ENCODE results near the gene DZIP1L. TPM values are rescaled to one million over a fixed set of nuclear protein-coding genes. Genes with fewer than 3 reads are reported as not detected.

The DZIP1L gene
- total RNA-seq, 1 experiment from 2014 or later, result 15.3 TPM

DNA sequence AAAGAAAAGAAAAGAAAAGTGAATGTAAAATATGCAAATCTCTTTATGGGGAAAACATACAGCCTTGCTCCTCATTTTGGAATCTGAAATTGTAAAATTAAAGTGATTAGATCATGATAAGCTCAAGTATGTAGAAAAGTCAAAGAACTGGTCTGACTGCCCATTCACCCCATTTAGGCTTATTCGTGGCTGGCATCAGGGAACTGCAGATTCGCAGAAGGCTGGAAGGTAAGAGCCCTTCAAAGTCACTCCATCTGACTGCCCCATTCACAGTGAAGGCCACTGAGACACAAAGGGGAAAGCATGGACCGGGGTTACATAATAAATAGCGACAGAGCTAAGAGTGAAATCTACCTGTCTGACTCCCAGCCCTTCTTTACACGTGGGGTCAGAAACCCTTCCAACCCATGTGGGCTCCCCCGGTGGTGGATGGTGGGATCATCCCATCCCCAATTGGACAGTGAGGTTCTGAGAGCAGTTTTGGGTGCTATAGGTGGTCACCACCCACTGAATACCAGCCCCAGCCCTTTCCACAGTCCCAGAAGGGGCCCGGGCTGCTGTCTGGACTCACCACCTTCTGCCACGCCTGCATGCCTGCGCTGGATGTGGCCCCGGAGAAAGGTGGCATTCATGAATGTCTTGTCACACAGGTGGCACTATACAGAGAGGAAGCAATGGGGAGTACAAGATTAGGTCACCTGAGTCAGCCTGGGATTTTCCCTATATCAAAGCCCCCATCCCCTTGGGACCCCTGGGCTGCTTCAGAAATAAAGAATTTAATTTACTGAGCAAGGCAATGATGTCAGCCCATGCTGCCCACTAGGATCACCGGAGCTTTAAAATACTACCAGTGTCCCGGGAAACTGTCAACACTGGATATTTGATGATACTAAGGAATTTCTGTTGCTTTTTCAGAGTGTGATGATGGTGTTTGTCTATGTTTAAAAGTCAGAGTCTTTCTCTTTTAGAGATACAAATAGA is 17.9 kb downstream of the DZIP1L start:
- Mint-ChIP-seq H3K9me3 (peaks cover 15% of the 10 kb centered on the region), H3K4me1 (peaks cover 15% of the 10 kb centered on the region), H3K4me3 (no peak overlapping the region), H3K36me3 (peaks cover 22% of the 10 kb centered on the region), H3K27ac (no peak overlapping the region), H3K27me3 (ENCODE audit: low read depth) (peaks cover 2% of the 10 kb centered on the region; the same call in 1 of the 2 replicates)
- TF ChIP-seq, protein P1, sequence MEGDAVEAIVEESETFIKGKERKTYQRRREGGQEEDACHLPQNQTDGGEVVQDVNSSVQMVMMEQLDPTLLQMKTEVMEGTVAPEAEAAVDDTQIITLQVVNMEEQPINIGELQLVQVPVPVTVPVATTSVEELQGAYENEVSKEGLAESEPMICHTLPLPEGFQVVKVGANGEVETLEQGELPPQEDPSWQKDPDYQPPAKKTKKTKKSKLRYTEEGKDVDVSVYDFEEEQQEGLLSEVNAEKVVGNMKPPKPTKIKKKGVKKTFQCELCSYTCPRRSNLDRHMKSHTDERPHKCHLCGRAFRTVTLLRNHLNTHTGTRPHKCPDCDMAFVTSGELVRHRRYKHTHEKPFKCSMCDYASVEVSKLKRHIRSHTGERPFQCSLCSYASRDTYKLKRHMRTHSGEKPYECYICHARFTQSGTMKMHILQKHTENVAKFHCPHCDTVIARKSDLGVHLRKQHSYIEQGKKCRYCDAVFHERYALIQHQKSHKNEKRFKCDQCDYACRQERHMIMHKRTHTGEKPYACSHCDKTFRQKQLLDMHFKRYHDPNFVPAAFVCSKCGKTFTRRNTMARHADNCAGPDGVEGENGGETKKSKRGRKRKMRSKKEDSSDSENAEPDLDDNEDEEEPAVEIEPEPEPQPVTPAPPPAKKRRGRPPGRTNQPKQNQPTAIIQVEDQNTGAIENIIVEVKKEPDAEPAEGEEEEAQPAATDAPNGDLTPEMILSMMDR (IDR thresholded peaks at IDR 0.05), result peak; percentile 30; the same call in 1 of the 2 replicates
- TF ChIP-seq, protein P2, sequence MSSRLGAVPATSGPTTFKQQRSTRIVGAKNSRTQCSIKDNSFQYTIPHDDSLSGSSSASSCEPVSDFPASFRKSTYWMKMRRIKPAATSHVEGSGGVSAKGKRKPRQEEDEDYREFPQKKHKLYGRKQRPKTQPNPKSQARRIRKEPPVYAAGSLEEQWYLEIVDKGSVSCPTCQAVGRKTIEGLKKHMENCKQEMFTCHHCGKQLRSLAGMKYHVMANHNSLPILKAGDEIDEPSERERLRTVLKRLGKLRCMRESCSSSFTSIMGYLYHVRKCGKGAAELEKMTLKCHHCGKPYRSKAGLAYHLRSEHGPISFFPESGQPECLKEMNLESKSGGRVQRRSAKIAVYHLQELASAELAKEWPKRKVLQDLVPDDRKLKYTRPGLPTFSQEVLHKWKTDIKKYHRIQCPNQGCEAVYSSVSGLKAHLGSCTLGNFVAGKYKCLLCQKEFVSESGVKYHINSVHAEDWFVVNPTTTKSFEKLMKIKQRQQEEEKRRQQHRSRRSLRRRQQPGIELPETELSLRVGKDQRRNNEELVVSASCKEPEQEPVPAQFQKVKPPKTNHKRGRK (CRISPR knock-in tag; IDR thresholded peaks at IDR 0.05; ENCODE audit: borderline replicate concordance), result no peak
- TF ChIP-seq, protein P3, sequence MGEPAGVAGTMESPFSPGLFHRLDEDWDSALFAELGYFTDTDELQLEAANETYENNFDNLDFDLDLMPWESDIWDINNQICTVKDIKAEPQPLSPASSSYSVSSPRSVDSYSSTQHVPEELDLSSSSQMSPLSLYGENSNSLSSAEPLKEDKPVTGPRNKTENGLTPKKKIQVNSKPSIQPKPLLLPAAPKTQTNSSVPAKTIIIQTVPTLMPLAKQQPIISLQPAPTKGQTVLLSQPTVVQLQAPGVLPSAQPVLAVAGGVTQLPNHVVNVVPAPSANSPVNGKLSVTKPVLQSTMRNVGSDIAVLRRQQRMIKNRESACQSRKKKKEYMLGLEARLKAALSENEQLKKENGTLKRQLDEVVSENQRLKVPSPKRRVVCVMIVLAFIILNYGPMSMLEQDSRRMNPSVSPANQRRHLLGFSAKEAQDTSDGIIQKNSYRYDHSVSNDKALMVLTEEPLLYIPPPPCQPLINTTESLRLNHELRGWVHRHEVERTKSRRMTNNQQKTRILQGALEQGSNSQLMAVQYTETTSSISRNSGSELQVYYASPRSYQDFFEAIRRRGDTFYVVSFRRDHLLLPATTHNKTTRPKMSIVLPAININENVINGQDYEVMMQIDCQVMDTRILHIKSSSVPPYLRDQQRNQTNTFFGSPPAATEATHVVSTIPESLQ (CRISPR knock-in tag; IDR thresholded peaks at IDR 0.05), result no peak
- ChIA-PET CTCF (interaction anchor here (0.6 to 1.7 kb wide), 16 partner anchors 8 to 434 kb away, joined by 3 to 13 read pairs (median 4); partner anchors contain the start of gene DZIP1L), POLR2A (interaction anchor here (1.0 kb wide), 1 partner anchor 11 kb away, joined by 3 read pairs; no protein-coding TSS in a partner anchor)
- ATAC-seq, result peak; percentile 96
- DNase-seq (ENCODE audit: low spot score), result peak; percentile 68

DNA sequence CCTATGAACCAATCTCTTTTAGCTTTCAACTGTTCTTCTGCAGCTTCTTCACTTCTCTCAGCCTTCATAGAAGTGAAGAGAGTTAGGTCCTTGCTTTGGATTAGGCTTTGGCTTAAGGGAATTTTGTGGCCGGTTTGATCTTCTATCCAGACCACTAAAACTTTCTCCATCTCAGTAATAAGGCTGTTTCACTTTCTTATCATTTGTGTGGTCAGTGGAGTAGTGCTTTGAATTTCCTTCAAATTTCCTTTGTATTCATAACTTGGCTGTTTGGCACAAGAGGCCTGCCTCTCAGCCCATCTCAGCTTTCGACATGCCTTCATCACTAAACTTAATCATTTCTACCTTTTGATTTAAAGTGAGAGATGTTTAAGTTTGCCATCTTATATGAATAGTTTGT is 21.7 kb downstream of the DZIP1L start:
- DNase-seq (ENCODE audit: low spot score) (no peak), ATAC-seq (no peak)
- POLR2A ChIA-PET, result interaction anchor here (0.5 kb wide), 1 partner anchor 33 kb away, joined by 3 read pairs; no protein-coding TSS in a partner anchor
- TF ChIP-seq SMAD4 (CRISPR knock-in tag; IDR thresholded peaks at IDR 0.05), result no peak
- no peak for TF ChIP-seq TP53 (CRISPR knock-in tag; IDR thresholded peaks at IDR 0.05)
- Mint-ChIP-seq H3K27ac (no peak overlapping the region), H3K4me1 (peaks cover 5% of the 10 kb centered on the region), H3K4me3 (no peak overlapping the region), H3K9me3 (peaks cover 16% of the 10 kb centered on the region), H3K27me3 (ENCODE audit: low read depth) (peaks cover 2% of the 10 kb centered on the region; the same call in 1 of the 2 replicates), H3K36me3 (peaks cover 25% of the 10 kb centered on the region)
- CTCF ChIA-PET, result interaction anchor here (0.9 to 2.2 kb wide), 3 partner anchors 8 to 178 kb away, joined by 3 to 10 read pairs (median 4); no protein-coding TSS in a partner anchor

DNA sequence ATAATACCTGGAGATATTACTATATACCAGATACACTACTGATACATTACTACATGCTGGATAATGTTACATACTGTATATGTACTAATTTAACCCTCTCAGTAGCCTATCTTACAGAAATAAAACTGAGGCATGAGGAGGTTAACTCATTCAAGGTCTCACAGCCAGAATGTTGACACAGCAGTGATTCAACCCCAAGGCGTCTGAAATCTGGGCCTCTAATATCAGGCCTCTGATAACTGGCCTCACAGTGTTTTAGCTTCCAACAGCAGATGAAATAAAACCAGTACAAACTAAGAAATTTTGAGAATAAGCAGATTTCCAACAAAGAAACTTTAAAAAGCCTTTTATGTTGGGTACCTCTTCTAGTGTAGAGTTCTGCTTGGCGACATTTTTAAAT is 23.4 kb downstream of the DZIP1L start:
- Mint-ChIP-seq H3K36me3 (peaks cover 42% of the 10 kb centered on the region), H3K9me3 (peaks cover 16% of the 10 kb centered on the region), H3K27me3 (ENCODE audit: low read depth) (peaks cover 2% of the 10 kb centered on the region; the same call in 1 of the 2 replicates), H3K4me1 (peaks cover 5% of the 10 kb centered on the region), H3K27ac (no peak overlapping the region), H3K4me3 (no peak overlapping the region)
- TF ChIP-seq, protein P4, sequence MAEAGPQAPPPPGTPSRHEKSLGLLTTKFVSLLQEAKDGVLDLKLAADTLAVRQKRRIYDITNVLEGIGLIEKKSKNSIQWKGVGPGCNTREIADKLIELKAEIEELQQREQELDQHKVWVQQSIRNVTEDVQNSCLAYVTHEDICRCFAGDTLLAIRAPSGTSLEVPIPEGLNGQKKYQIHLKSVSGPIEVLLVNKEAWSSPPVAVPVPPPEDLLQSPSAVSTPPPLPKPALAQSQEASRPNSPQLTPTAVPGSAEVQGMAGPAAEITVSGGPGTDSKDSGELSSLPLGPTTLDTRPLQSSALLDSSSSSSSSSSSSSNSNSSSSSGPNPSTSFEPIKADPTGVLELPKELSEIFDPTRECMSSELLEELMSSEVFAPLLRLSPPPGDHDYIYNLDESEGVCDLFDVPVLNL (CRISPR knock-in tag; IDR thresholded peaks at IDR 0.05; ENCODE audit: borderline replicate concordance, low read depth), result no peak
- no peak for TF ChIP-seq NR2C2 (CRISPR knock-in tag; IDR thresholded peaks at IDR 0.05)
- TF ChIP-seq ZBTB21 (CRISPR knock-in tag; IDR thresholded peaks at IDR 0.05; ENCODE audit: borderline replicate concordance), result no peak
- TF ChIP-seq, protein P5, sequence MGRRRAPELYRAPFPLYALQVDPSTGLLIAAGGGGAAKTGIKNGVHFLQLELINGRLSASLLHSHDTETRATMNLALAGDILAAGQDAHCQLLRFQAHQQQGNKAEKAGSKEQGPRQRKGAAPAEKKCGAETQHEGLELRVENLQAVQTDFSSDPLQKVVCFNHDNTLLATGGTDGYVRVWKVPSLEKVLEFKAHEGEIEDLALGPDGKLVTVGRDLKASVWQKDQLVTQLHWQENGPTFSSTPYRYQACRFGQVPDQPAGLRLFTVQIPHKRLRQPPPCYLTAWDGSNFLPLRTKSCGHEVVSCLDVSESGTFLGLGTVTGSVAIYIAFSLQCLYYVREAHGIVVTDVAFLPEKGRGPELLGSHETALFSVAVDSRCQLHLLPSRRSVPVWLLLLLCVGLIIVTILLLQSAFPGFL (CRISPR knock-in tag; IDR thresholded peaks at IDR 0.05; ENCODE audit: borderline replicate concordance), result no peak
- no peak for TF ChIP-seq SMAD3 (CRISPR knock-in tag; IDR thresholded peaks at IDR 0.05; ENCODE audit: borderline replicate concordance)
- no peak for TF ChIP-seq ZNF317 (CRISPR knock-in tag; IDR thresholded peaks at IDR 0.05; ENCODE audit: borderline replicate concordance, low read depth)
- TF ChIP-seq, protein P6, sequence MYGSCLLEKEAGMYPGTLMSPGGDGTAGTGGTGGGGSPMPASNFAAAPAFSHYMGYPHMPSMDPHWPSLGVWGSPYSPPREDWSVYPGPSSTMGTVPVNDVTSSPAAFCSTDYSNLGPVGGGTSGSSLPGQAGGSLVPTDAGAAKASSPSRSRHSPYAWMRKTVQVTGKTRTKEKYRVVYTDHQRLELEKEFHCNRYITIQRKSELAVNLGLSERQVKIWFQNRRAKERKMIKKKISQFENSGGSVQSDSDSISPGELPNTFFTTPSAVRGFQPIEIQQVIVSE (CRISPR knock-in tag; IDR thresholded peaks at IDR 0.05; ENCODE audit: borderline replicate concordance), result no peak
- TF ChIP-seq, protein P7, sequence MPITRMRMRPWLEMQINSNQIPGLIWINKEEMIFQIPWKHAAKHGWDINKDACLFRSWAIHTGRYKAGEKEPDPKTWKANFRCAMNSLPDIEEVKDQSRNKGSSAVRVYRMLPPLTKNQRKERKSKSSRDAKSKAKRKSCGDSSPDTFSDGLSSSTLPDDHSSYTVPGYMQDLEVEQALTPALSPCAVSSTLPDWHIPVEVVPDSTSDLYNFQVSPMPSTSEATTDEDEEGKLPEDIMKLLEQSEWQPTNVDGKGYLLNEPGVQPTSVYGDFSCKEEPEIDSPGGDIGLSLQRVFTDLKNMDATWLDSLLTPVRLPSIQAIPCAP (CRISPR knock-in tag; IDR thresholded peaks at IDR 0.05), result no peak
- no peak for TF ChIP-seq ATF1 (CRISPR knock-in tag; IDR thresholded peaks at IDR 0.05)
- TF ChIP-seq ZNF671 (CRISPR knock-in tag; IDR thresholded peaks at IDR 0.05), result no peak
- no peak for TF ChIP-seq FOXK1 (CRISPR knock-in tag; IDR thresholded peaks at IDR 0.05)
- no peak for DNase-seq (ENCODE audit: low spot score)
- ATAC-seq, result no peak
- ChIA-PET POLR2A (no interaction called here), CTCF (interaction anchor here (1.4 to 2.2 kb wide), 2 partner anchors 10 to 24 kb away, joined by 5 to 10 read pairs; partner anchors contain the start of gene DZIP1L)
